ENCODE data around the gene COPS7A. TPM values are rescaled to one million over a fixed set of nuclear protein-coding genes. Genes with fewer than 3 reads are reported as not detected.

The COPS7A gene
- total RNA-seq, 1 experiment from 2014 or later: 39.2 TPM

DNA sequence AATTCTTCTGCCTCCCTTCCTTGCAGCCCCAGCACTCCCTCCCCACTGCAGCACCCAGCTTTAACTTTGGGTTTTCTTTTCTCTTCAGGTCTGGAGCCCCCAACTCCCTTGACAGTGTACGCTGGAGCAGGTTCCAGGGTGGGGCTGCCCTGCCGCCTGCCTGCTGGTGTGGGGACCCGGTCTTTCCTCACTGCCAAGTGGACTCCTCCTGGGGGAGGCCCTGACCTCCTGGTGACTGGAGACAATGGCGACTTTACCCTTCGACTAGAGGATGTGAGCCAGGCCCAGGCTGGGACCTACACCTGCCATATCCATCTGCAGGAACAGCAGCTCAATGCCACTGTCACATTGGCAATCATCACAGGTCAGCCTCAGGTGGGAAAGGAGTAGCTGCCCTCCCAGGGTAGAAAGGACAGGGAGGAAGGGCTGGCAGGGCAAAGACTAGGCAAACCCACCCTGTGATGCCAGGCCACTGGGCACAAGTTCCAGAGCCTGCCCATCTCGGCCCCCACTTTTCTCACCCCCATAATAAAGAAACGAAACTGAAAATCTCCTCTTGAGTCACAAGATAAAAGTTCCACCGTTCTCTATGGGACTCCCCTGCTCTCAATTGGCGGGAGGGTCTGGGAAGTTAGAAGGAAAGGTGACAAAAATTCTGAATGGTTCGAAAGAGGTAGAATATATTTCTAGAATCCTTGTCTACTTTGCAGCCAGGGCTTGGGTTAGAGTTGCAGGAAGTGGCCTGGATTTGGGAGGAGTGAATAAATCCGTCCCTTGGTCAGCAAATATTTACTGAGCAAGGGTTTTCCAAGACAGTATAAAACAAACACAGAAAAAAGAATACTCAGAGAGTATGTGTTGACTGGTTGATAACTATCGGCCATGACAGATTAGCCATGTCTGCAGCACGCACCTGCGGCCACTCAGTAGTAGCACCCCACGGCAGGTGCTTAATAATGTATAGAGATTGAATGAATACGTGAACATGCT lies 51.6 kb downstream of the COPS7A start:
- no peak overlapping the region for H3K4me3 ChIP-seq (ENCODE audit: low read length)
- no peaks in the 10 kb centered on the region for H3K9me2 ChIP-seq (replicated peaks; ENCODE audit: insufficient read depth, low read length)
- no peaks in the 10 kb centered on the region for H3K79me2 ChIP-seq (ENCODE audit: low read length)
- no peak overlapping the region for H2AFZ ChIP-seq (ENCODE audit: low read length)
- no peak for DNase-seq
- no peaks in the 10 kb centered on the region for H4K20me1 ChIP-seq (ENCODE audit: insufficient read depth, low read depth, low read length)
- no peak overlapping the region for H3K27ac ChIP-seq (ENCODE audit: low read length)
- H3K9me3 ChIP-seq (ENCODE audit: low read length): no peaks in the 10 kb centered on the region
- H3K9ac ChIP-seq (ENCODE audit: low read length): no peak overlapping the region
- H3K4me1 ChIP-seq (ENCODE audit: low read length): peaks cover 19% of the 10 kb centered on the region
- H3K4me2 ChIP-seq (ENCODE audit: low read depth, low read length, poor library complexity, severe bottlenecking): peak overlapping the region; percentile 24
- H3K36me3 ChIP-seq (ENCODE audit: insufficient read depth, low read length): no peaks in the 10 kb centered on the region
- H3K27me3 ChIP-seq (ENCODE audit: low read length): no peaks in the 10 kb centered on the region

DNA sequence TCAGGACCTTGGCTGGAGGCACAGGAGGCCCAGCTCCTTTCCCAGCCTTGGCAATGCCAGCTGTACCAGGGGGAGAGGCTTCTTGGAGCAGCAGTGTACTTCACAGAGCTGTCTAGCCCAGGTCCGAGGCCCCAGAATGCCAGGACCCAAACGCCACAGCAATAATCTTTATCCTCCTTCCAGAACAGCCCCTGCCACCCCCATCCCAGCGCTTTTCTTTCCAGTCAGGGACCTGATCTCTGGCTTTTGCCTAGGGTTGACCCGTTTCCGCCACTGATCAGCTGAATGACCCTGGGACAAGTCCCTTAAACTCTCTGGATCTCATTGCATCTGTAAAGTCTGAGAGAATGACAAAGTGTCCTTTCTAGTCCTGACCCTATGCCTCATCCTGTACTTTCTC lies 53.5 kb downstream of the COPS7A start:
- no peaks in the 10 kb centered on the region for H3K9me3 ChIP-seq (ENCODE audit: low read length)
- no peak overlapping the region for H2AFZ ChIP-seq (ENCODE audit: low read length)
- H3K79me2 ChIP-seq (ENCODE audit: low read length): no peaks in the 10 kb centered on the region
- no peaks in the 10 kb centered on the region for H4K20me1 ChIP-seq (ENCODE audit: insufficient read depth, low read depth, low read length)
- H3K27me3 ChIP-seq (ENCODE audit: low read length): no peaks in the 10 kb centered on the region
- H3K4me2 ChIP-seq (ENCODE audit: low read depth, low read length, poor library complexity, severe bottlenecking): no peak overlapping the region
- no peak overlapping the region; the same call in 1 of the 2 replicates for H3K9ac ChIP-seq (ENCODE audit: low read length)
- no peak overlapping the region for H3K4me3 ChIP-seq (ENCODE audit: low read length)
- no peak for DNase-seq
- H3K36me3 ChIP-seq (ENCODE audit: insufficient read depth, low read length): no peaks in the 10 kb centered on the region
- H3K27ac ChIP-seq (ENCODE audit: low read length): no peak overlapping the region
- H3K9me2 ChIP-seq (replicated peaks; ENCODE audit: insufficient read depth, low read length): no peaks in the 10 kb centered on the region
- H3K4me1 ChIP-seq (ENCODE audit: low read length): peaks cover 15% of the 10 kb centered on the region

DNA sequence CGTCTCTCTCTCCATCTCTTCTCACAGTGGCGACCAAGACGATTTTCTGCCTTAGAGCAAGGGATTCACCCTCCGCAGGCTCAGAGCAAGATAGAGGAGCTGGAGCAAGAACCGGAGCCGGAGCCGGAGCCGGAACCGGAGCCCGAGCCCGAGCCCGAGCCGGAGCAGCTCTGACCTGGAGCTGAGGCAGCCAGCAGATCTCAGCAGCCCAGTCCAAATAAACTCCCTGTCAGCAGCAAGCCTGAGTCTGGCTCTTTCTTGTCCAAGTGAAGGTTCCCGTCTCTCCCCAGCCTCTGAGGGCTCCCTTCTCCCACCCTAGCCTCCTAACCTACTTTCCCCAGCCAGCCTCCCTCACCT lies 54.3 kb downstream of the COPS7A start:
- no peak for DNase-seq
- Histone ChIP-seq H3K4me2 (ENCODE audit: low read depth, low read length, poor library complexity, severe bottlenecking) (peak overlapping the region; percentile 82), H3K27me3 (ENCODE audit: low read length) (no peaks in the 10 kb centered on the region), H3K4me1 (ENCODE audit: low read length) (peaks cover 12% of the 10 kb centered on the region), H3K27ac (ENCODE audit: low read length) (no peak overlapping the region), H3K4me3 (ENCODE audit: low read length) (peak overlapping the region; percentile 69), H2AFZ (ENCODE audit: low read length) (peak overlapping the region; percentile 74; the same call in 1 of the 2 replicates), H3K9me3 (ENCODE audit: low read length) (no peaks in the 10 kb centered on the region), H4K20me1 (ENCODE audit: insufficient read depth, low read depth, low read length) (no peaks in the 10 kb centered on the region), H3K9ac (ENCODE audit: low read length) (peak overlapping the region; percentile 59), H3K79me2 (ENCODE audit: low read length) (no peaks in the 10 kb centered on the region), H3K36me3 (ENCODE audit: insufficient read depth, low read length) (no peaks in the 10 kb centered on the region), H3K9me2 (replicated peaks; ENCODE audit: insufficient read depth, low read length) (no peaks in the 10 kb centered on the region)

DNA sequence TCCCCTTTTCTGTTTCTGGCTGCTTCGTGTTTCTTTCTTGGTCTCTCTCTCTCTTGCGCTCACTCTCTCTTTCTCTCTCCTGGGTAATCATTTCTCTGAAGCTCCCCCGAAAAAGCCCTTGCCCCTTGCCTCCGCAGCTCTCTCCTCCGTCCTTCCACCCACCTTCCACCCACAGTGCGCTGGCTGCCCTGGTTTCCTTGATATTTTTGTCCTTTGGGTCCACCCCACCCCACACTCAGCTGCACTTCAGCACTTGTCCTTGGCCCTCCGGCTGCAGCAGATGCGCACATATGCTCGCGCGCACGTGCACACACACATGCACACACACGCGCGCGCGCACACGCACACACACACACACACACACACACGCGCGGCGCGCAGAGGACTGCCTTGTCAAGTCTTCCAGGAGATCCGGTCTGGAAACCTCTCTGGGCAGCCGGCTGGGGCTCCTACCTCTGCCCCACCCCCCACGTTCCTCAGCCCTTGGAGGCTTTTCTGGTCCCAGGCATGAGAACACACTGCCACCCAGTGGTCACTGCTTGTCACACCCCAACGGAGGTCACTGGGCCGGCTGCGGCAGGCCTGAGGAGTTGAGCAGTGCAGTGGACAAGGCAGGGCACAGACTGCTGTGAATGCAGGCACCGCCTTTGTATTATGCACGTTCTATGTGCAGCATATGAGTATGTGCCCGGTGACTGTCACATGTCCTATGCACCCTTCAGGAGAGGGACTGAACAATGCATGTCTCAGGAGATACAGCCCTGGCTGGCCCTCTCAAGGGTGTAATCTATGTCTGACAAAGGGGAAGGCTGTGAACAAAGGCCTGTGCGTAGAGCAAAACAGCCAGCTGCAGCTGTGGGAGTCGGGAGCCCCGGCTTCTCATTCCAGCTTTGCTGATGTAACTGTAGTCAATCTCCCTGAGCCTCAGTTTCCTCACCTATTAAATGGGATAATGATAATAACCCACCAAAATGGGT lies 55.0 kb downstream of the COPS7A start:
- H3K4me3 ChIP-seq (ENCODE audit: low read length): peak overlapping the region; percentile 69
- no peaks in the 10 kb centered on the region for H3K27me3 ChIP-seq (ENCODE audit: low read length)
- no peak overlapping the region for H3K27ac ChIP-seq (ENCODE audit: low read length)
- no peaks in the 10 kb centered on the region for H3K79me2 ChIP-seq (ENCODE audit: low read length)
- H3K4me1 ChIP-seq (ENCODE audit: low read length): peaks cover 12% of the 10 kb centered on the region
- no peaks in the 10 kb centered on the region for H3K9me3 ChIP-seq (ENCODE audit: low read length)
- no peaks in the 10 kb centered on the region for H3K36me3 ChIP-seq (ENCODE audit: insufficient read depth, low read length)
- H3K4me2 ChIP-seq (ENCODE audit: low read depth, low read length, poor library complexity, severe bottlenecking): peak overlapping the region; percentile 82
- H3K9me2 ChIP-seq (replicated peaks; ENCODE audit: insufficient read depth, low read length): no peaks in the 10 kb centered on the region
- peak; percentile 97 for DNase-seq
- H2AFZ ChIP-seq (ENCODE audit: low read length): peak overlapping the region; percentile 74; the same call in 1 of the 2 replicates
- H3K9ac ChIP-seq (ENCODE audit: low read length): peak overlapping the region; percentile 59
- H4K20me1 ChIP-seq (ENCODE audit: insufficient read depth, low read depth, low read length): no peaks in the 10 kb centered on the region

- no peaks in the 10 kb centered on the region for H4K20me1 ChIP-seq (ENCODE audit: insufficient read depth, low read depth, low read length)
- no peaks in the 10 kb centered on the region for H3K9me3 ChIP-seq (ENCODE audit: low read length)
- H3K4me1 ChIP-seq (ENCODE audit: low read length): peaks cover 12% of the 10 kb centered on the region
- H3K79me2 ChIP-seq (ENCODE audit: low read length): no peaks in the 10 kb centered on the region
- no peak overlapping the region for H3K27ac ChIP-seq (ENCODE audit: low read length)
- H3K9me2 ChIP-seq (replicated peaks; ENCODE audit: insufficient read depth, low read length): no peaks in the 10 kb centered on the region
- DNase-seq: no peak
- H3K4me3 ChIP-seq (ENCODE audit: low read length): no peak overlapping the region
- H3K9ac ChIP-seq (ENCODE audit: low read length): no peak overlapping the region
- no peak overlapping the region for H3K4me2 ChIP-seq (ENCODE audit: low read depth, low read length, poor library complexity, severe bottlenecking)
- H2AFZ ChIP-seq (ENCODE audit: low read length): no peak overlapping the region
- no peaks in the 10 kb centered on the region for H3K36me3 ChIP-seq (ENCODE audit: insufficient read depth, low read length)
- H3K27me3 ChIP-seq (ENCODE audit: low read length): no peaks in the 10 kb centered on the region
Observed at GRCh38 chr12:6779708-6780432, 56.0 kb downstream of the COPS7A start.

GRCh38 chr12:6780573-6780972 lies 56.7 kb downstream of the COPS7A start:
- Histone ChIP-seq H3K27me3 (ENCODE audit: low read length) (no peaks in the 10 kb centered on the region), H3K9me3 (ENCODE audit: low read length) (no peaks in the 10 kb centered on the region), H3K9me2 (replicated peaks; ENCODE audit: insufficient read depth, low read length) (no peaks in the 10 kb centered on the region), H3K79me2 (ENCODE audit: low read length) (no peaks in the 10 kb centered on the region), H3K27ac (ENCODE audit: low read length) (no peak overlapping the region), H3K9ac (ENCODE audit: low read length) (no peak overlapping the region), H3K36me3 (ENCODE audit: insufficient read depth, low read length) (no peaks in the 10 kb centered on the region), H3K4me3 (ENCODE audit: low read length) (no peak overlapping the region), H3K4me1 (ENCODE audit: low read length) (peaks cover 12% of the 10 kb centered on the region), H4K20me1 (ENCODE audit: insufficient read depth, low read depth, low read length) (no peaks in the 10 kb centered on the region), H3K4me2 (ENCODE audit: low read depth, low read length, poor library complexity, severe bottlenecking) (no peak overlapping the region), H2AFZ (ENCODE audit: low read length) (no peak overlapping the region)
- no peak for DNase-seq

Data from Karpas-422 (cell line).